ENCODE results near the gene OR6P1. TPM values are rescaled to one million over a fixed set of nuclear protein-coding genes. Genes with fewer than 3 reads are reported as not detected.

Gene OR6P1
- total RNA-seq, 4 donors from 2014 or later: not detected

GRCh38 chr1:158583962-158584361 is 13.6 kb upstream of the OR6P1 start:
- ATAC-seq (ENCODE audit: low FRiP score): no peak
- no peak for TF ChIP-seq CTCF (IDR thresholded peaks at IDR 0.05)
- no peak for DNase-seq (ENCODE audit: low spot score)

- no peak for ATAC-seq (ENCODE audit: low FRiP score)
- no peak for DNase-seq (ENCODE audit: low spot score)
- no peak for TF ChIP-seq CTCF (IDR thresholded peaks at IDR 0.05)
Measured at GRCh38 chr1:158579733-158580132, 9.4 kb upstream of the OR6P1 start, which contains the start of gene OR10X1. Gene OR10X1, minus strand, starts transcription at chr1:158579899. Its CDS starts 0 bp downstream, at chr1:158579899.

- no peak for ATAC-seq (ENCODE audit: low FRiP score)
- no peak for TF ChIP-seq CTCF (IDR thresholded peaks at IDR 0.05)
Measured at GRCh38 chr1:158577561-158577960, 7.2 kb upstream of the OR6P1 start.

GRCh38 chr1:158572226-158572625 is 1.8 kb upstream of the OR6P1 start:
- DNase-seq (ENCODE audit: low spot score) (no peak), ATAC-seq (ENCODE audit: low FRiP score) (no peak)
- no peak for TF ChIP-seq CTCF (IDR thresholded peaks at IDR 0.05)

More at GRCh38 chr1:158577561-158577960, 7.2 kb upstream of the OR6P1 start:
- no peak for DNase-seq (ENCODE audit: low spot score)

- no peak for ATAC-seq (ENCODE audit: low FRiP score)
- no peak for TF ChIP-seq CTCF (IDR thresholded peaks at IDR 0.05)
- no peak for DNase-seq (ENCODE audit: low spot score)
Measured at GRCh38 chr1:158564608-158565007, 5.8 kb downstream of the OR6P1 start.

- DNase-seq (ENCODE audit: low spot score) (no peak), ATAC-seq (ENCODE audit: low FRiP score) (no peak)
- no peak for TF ChIP-seq CTCF (IDR thresholded peaks at IDR 0.05)
Measured at GRCh38 chr1:158563853-158564252, 6.5 kb downstream of the OR6P1 start.

GRCh38 chr1:158559696-158560095 is 10.7 kb downstream of the OR6P1 start:
- no peak for ATAC-seq (ENCODE audit: low FRiP score)

More at GRCh38 chr1:158559696-158560095, 10.7 kb downstream of the OR6P1 start:
- no peak for DNase-seq (ENCODE audit: low spot score)
- no peak for TF ChIP-seq CTCF (IDR thresholded peaks at IDR 0.05)

All from omental fat pad (tissue), 4 donors.